MCF 10A (cell line): ENCODE results near the gene GABRD. TPM values are rescaled to one million over a fixed set of nuclear protein-coding genes. Genes with fewer than 3 reads are reported as not detected.
"Not testable (repeated sequence)": the region's sequence is repeated elsewhere in the genome, so short reads cannot be mapped to it uniquely, and the experiment has no call there.

ENCODE experiments used
- BruUV-seq: library from RNA; stranded (reverse); fragments of 400-500 nt; replicated peaks from 2 replicates; lab custom pipeline; 2021; lab: Mats Ljungman, UMichigan
- CTCF ChIA-PET: fragments of 300-600 bp; sonication (Branson Sonifier 250); formaldehyde crosslinking; extraction: SDS; loops from one replicate; lab custom pipeline; 2021; ENCODE audit warnings: antibody characterized with exemption, inconsistent platforms; lab: Yijun Ruan, JAX
- POLR2A ChIA-PET: fragments of 300-600, 350-650 bp; sonication (Branson Sonifier 250); formaldehyde crosslinking; extraction: SDS; loops from one replicate; lab custom pipeline; 2020; ENCODE audit warnings: antibody characterized with exemption, inconsistent platforms; lab: Yijun Ruan, JAX
- DNase-seq: peaks from one replicate; pipeline ENCODE4 v3.0.0-alpha.2; 2018; ENCODE audit not compliant: unreplicated experiment
- H3K27ac Mint-ChIP-seq: one replicate; pipeline ENCODE4 v1.8.0; 2022; ENCODE audit warnings: mild to moderate bottlenecking, low read depth, mixed read lengths; ENCODE audit not compliant: unreplicated experiment
- H3K27me3 Mint-ChIP-seq: one replicate; pipeline ENCODE4 v1.8.0; 2022; ENCODE audit warnings: mixed read lengths; ENCODE audit not compliant: insufficient read depth, unreplicated experiment
- H3K36me3 Mint-ChIP-seq: one replicate; pipeline ENCODE4 v1.8.0; 2022; ENCODE audit warnings: mild to moderate bottlenecking, moderate library complexity, mixed read lengths; ENCODE audit not compliant: insufficient read depth, unreplicated experiment
- H3K4me1 Mint-ChIP-seq: one replicate; pipeline ENCODE4 v1.8.0; 2022; ENCODE audit warnings: mixed read lengths; ENCODE audit not compliant: insufficient read depth, unreplicated experiment
- H3K4me3 Mint-ChIP-seq: one replicate; pipeline ENCODE4 v1.8.0; 2022; ENCODE audit warnings: mild to moderate bottlenecking, moderate library complexity, mixed read lengths; ENCODE audit not compliant: unreplicated experiment
- H3K9me3 Mint-ChIP-seq: one replicate; pipeline ENCODE4 v1.8.0; 2022; ENCODE audit warnings: mixed read lengths; ENCODE audit not compliant: unreplicated experiment
- intact Hi-C: fragments of 100-400 bp; cut with micrococcal nuclease; formaldehyde crosslinking; loops from 2 replicates; pipeline ENCODE4 v1.14.1; 2022
- total RNA-seq: library from RNA; stranded (reverse); gene quantifications from 2 replicates; pipeline ENCODE4 v1.2.3, GENCODE V29; 2022
- TF ChIP-seq, protein P1 (sequence below): fragments of 200-600 bp; IDR thresholded peaks from one replicate; pipeline ENCODE4 v1.8.0; 2022; ENCODE audit warnings: antibody characterized with exemption, mild to moderate bottlenecking; ENCODE audit not compliant: unreplicated experiment

Gene GABRD
- total RNA-seq, 1 experiment from 2014 or later, result not detected

DNA sequence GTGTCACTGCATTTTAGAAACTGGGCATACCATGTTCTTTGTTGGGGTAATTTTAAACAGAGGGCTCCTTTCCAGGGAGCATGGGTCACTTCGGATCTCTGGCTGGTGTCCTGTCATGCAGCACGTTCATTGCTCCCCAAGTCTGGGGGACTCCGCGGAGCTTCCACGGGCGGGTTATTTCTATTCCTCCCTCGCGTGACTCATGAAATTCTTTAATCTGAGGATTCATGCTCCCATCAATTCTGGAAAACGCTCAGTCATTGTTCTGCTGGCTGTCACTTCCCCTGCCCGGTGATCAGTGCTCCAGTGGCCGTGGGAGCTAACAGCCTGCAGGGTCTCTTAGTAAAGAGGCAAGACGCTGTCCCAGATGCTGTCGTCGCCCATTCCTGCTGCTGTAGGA is 43.6 kb upstream of the GABRD start:
- POLR2A ChIA-PET, result no interaction called here
- no peak overlapping the region for H3K27ac Mint-ChIP-seq

GRCh38 chr1:1976031-1976430 is 43.1 kb upstream of the GABRD start:
- intact Hi-C loops, result no loop called here
- no peaks in the 10 kb centered on the region for H3K9me3 Mint-ChIP-seq
- no TSS peak for BruUV-seq
- no peak overlapping the region for H3K27ac Mint-ChIP-seq
- ChIA-PET POLR2A (no interaction called here), CTCF (no interaction called here)
- H3K4me1 Mint-ChIP-seq, result no peaks in the 10 kb centered on the region
- no peak for DNase-seq
- H3K36me3 Mint-ChIP-seq, result no peaks in the 10 kb centered on the region
- no peaks in the 10 kb centered on the region for H3K27me3 Mint-ChIP-seq
- H3K4me3 Mint-ChIP-seq, result no peak overlapping the region
- TF ChIP-seq, protein P1, sequence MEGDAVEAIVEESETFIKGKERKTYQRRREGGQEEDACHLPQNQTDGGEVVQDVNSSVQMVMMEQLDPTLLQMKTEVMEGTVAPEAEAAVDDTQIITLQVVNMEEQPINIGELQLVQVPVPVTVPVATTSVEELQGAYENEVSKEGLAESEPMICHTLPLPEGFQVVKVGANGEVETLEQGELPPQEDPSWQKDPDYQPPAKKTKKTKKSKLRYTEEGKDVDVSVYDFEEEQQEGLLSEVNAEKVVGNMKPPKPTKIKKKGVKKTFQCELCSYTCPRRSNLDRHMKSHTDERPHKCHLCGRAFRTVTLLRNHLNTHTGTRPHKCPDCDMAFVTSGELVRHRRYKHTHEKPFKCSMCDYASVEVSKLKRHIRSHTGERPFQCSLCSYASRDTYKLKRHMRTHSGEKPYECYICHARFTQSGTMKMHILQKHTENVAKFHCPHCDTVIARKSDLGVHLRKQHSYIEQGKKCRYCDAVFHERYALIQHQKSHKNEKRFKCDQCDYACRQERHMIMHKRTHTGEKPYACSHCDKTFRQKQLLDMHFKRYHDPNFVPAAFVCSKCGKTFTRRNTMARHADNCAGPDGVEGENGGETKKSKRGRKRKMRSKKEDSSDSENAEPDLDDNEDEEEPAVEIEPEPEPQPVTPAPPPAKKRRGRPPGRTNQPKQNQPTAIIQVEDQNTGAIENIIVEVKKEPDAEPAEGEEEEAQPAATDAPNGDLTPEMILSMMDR, result no peak

More for the DNA sequence above, 43.6 kb upstream of the GABRD start:
- TF ChIP-seq, protein P1, result no peak
- no TSS peak for BruUV-seq
- DNase-seq, result no peak
- Mint-ChIP-seq H3K27me3 (no peaks in the 10 kb centered on the region), H3K4me3 (no peak overlapping the region), H3K4me1 (no peaks in the 10 kb centered on the region), H3K9me3 (no peaks in the 10 kb centered on the region), H3K36me3 (no peaks in the 10 kb centered on the region)
- CTCF ChIA-PET, result interaction anchor here (0.6 kb wide), 1 partner anchor 20 kb away, joined by 4 read pairs; no protein-coding TSS in a partner anchor
- intact Hi-C loops, result no loop called here

GRCh38 chr1:1978108-1978507 is 41.0 kb upstream of the GABRD start:
- Mint-ChIP-seq H3K4me3 (no peak overlapping the region), H3K36me3 (no peaks in the 10 kb centered on the region), H3K4me1 (no peaks in the 10 kb centered on the region), H3K9me3 (no peaks in the 10 kb centered on the region), H3K27me3 (no peaks in the 10 kb centered on the region), H3K27ac (no peak overlapping the region)
- ChIA-PET CTCF (interaction anchor here (0.8 to 1.4 kb wide), 2 partner anchors 18 to 65 kb away, joined by 3 to 8 read pairs; no protein-coding TSS in a partner anchor), POLR2A (no interaction called here)
- DNase-seq, result no peak
- BruUV-seq, result no TSS peak
- TF ChIP-seq, protein P1, result no peak
- intact Hi-C loops, result no loop called here

- POLR2A ChIA-PET, H3K4me3 Mint-ChIP-seq, H3K27me3 Mint-ChIP-seq, H3K4me1 Mint-ChIP-seq, H3K36me3 Mint-ChIP-seq, BruUV-seq, H3K9me3 Mint-ChIP-seq, H3K27ac Mint-ChIP-seq, DNase-seq, intact Hi-C loops: not testable (repeated sequence)
- CTCF ChIA-PET, result interaction anchor here (0.6 kb wide), 1 partner anchor 69 kb away, joined by 3 read pairs; no protein-coding TSS in a partner anchor
Observed at GRCh38 chr1:1978690-1979481, 40.3 kb upstream of the GABRD start.
